AG04449 (cell line): Measurements from ENCODE around the gene MYPN.

ENCODE experiments used
- CTCF ChIA-PET: fragments of 350-600 bp; formaldehyde crosslinking; extraction: SDS; loops from one replicate; lab custom pipeline; 2021; ENCODE audit warnings: antibody characterized with exemption; lab: Yijun Ruan, JAX
- POLR2A ChIA-PET: fragments of 400-600, 350-600 bp; formaldehyde crosslinking; extraction: SDS; loops from one replicate; lab custom pipeline; 2020; ENCODE audit warnings: antibody characterized with exemption, inconsistent platforms; lab: Yijun Ruan, JAX
- DNase-seq: peaks from one replicate; pipeline ENCODE4 v3.0.0-alpha.2; 2010; ENCODE audit warnings: low read depth, low spot score
- H3K4me3 ChIP-seq: 2 replicates; pipeline ENCODE4 v1.5.1; 2011; ENCODE audit warnings: low read depth, mild to moderate bottlenecking, control low read depth, low read length
- CTCF ChIP-seq: IDR thresholded peaks from one replicate; pipeline ENCODE4 v1.5.1; 2011; ENCODE audit warnings: mild to moderate bottlenecking, moderate library complexity, low read length, control low read depth, inconsistent platforms; ENCODE audit not compliant: insufficient read depth; ENCODE audit errors: missing control alignments

The MYPN gene

GRCh38 chr10:68128015-68128414 lies 18.7 kb downstream of the MYPN start:
- ChIA-PET POLR2A (no interaction called here), CTCF (no interaction called here)
- H3K4me3 ChIP-seq = no peak overlapping the region
- TF ChIP-seq CTCF = no peak
- DNase-seq = no peak

GRCh38 chr10:68132391-68132790 lies 23.1 kb downstream of the MYPN start:
- no peak overlapping the region for H3K4me3 ChIP-seq
- no peak for TF ChIP-seq CTCF
- ChIA-PET POLR2A (no interaction called here), CTCF (interaction anchor here (1.0 to 2.1 kb wide), 2 partner anchors 22 to 24 kb away, joined by 3 to 10 read pairs; no protein-coding TSS in a partner anchor)
- DNase-seq = no peak

- ChIA-PET CTCF (interaction anchor here (0.7 to 2.1 kb wide), 2 partner anchors 22 to 51 kb away, joined by 3 to 10 read pairs; no protein-coding TSS in a partner anchor), POLR2A (no interaction called here)
- DNase-seq = no peak
- no peak overlapping the region for H3K4me3 ChIP-seq
- TF ChIP-seq CTCF = no peak
Measured at GRCh38 chr10:68133523-68133922, 24.2 kb downstream of the MYPN start.

GRCh38 chr10:68135362-68135761 lies 26.1 kb downstream of the MYPN start:
- POLR2A ChIA-PET = interaction anchor here (0.6 to 1.6 kb wide), 4 partner anchors 19 to 42 kb away, joined by 3 to 6 read pairs (median 4); no protein-coding TSS in a partner anchor
- TF ChIP-seq CTCF = no peak
- H3K4me3 ChIP-seq = no peak overlapping the region
- DNase-seq = no peak
- CTCF ChIA-PET = interaction anchor here (0.9 to 1.4 kb wide), 4 partner anchors 10 to 52 kb away, joined by 3 to 5 read pairs (median 4); no protein-coding TSS in a partner anchor

GRCh38 chr10:68135922-68136792 lies 26.9 kb downstream of the MYPN start:
- CTCF ChIA-PET = interaction anchor here (0.9 to 1.4 kb wide), 6 partner anchors 9 to 53 kb away, joined by 3 to 5 read pairs (median 4); no protein-coding TSS in a partner anchor
- peak; percentile 77 for DNase-seq
- no peak for TF ChIP-seq CTCF
- POLR2A ChIA-PET = interaction anchor here (0.6 to 1.6 kb wide), 5 partner anchors 18 to 243 kb away, joined by 3 to 6 read pairs (median 3); no protein-coding TSS in a partner anchor
- H3K4me3 ChIP-seq = peak overlapping the region; percentile 24

GRCh38 chr10:68137171-68137570 lies 27.9 kb downstream of the MYPN start:
- no peak for TF ChIP-seq CTCF
- POLR2A ChIA-PET = no interaction called here
- H3K4me3 ChIP-seq = no peak overlapping the region
- DNase-seq = no peak
- CTCF ChIA-PET = interaction anchor here (1.0 to 1.1 kb wide), 2 partner anchors 8 to 18 kb away, joined by 3 to 5 read pairs; no protein-coding TSS in a partner anchor
